ENCODE measurements around the gene DHRS7B. TPM values are rescaled to one million over a fixed set of nuclear protein-coding genes. Genes with fewer than 3 reads are reported as not detected.
A peak's percentile ranks its signal among the peaks of the same experiment; 100 is the strongest.

The DHRS7B gene
- total and polyA plus RNA-seq, 2 of the 13 experiments (the other 11 are each of a cell fraction or from before 2014, with no cell fraction given) = 20.0 to 35.8 TPM

GRCh38 chr17:21214777-21215541 lies 88.2 kb downstream of the DHRS7B start (continued):
- TF ChIP-seq, protein P1, sequence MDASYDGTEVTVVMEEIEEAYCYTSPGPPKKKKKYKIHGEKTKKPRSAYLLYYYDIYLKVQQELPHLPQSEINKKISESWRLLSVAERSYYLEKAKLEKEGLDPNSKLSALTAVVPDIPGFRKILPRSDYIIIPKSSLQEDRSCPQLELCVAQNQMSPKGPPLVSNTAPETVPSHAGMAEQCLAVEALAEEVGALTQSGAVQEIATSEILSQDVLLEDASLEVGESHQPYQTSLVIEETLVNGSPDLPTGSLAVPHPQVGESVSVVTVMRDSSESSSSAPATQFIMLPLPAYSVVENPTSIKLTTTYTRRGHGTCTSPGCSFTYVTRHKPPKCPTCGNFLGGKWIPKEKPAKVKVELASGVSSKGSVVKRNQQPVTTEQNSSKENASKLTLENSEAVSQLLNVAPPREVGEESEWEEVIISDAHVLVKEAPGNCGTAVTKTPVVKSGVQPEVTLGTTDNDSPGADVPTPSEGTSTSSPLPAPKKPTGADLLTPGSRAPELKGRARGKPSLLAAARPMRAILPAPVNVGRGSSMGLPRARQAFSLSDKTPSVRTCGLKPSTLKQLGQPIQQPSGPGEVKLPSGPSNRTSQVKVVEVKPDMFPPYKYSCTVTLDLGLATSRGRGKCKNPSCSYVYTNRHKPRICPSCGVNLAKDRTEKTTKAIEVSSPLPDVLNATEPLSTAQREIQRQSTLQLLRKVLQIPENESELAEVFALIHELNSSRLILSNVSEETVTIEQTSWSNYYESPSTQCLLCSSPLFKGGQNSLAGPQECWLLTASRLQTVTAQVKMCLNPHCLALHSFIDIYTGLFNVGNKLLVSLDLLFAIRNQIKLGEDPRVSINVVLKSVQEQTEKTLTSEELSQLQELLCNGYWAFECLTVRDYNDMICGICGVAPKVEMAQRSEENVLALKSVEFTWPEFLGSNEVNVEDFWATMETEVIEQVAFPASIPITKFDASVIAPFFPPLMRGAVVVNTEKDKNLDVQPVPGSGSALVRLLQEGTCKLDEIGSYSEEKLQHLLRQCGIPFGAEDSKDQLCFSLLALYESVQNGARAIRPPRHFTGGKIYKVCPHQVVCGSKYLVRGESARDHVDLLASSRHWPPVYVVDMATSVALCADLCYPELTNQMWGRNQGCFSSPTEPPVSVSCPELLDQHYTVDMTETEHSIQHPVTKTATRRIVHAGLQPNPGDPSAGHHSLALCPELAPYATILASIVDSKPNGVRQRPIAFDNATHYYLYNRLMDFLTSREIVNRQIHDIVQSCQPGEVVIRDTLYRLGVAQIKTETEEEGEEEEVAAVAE (CRISPR knock-in tag; IDR thresholded peaks at IDR 0.05; ENCODE audit: borderline replicate concordance) = no peak
- TF ChIP-seq XBP1 (CRISPR knock-in tag; IDR thresholded peaks at IDR 0.05) = no peak
- TF ChIP-seq ZSCAN29 (CRISPR knock-in tag; conservative IDR thresholded peaks at IDR 0.05) = no peak
- TF ChIP-seq ZNF766 (CRISPR knock-in tag; IDR thresholded peaks at IDR 0.05; ENCODE audit: borderline replicate concordance) = no peak
- TF ChIP-seq ARID3A (IDR thresholded peaks at IDR 0.05; ENCODE audit: low read depth, low read length) = no peak
- TF ChIP-seq ZNF256 (CRISPR knock-in tag; conservative IDR thresholded peaks at IDR 0.05) = no peak
- TF ChIP-seq ZNF331 (CRISPR knock-in tag; IDR thresholded peaks at IDR 0.05) = no peak
- no peak for TF ChIP-seq MXI1 (IDR thresholded peaks at IDR 0.05; ENCODE audit: borderline replicate concordance, low read depth, low read length)
- TF ChIP-seq HMGA1 (CRISPR knock-in tag; conservative IDR thresholded peaks at IDR 0.05) = no peak
- TF ChIP-seq ZFP36L1 (CRISPR knock-in tag; IDR thresholded peaks at IDR 0.05) = no peak
- no peak for TF ChIP-seq ZBTB40 (IDR thresholded peaks at IDR 0.05)
- TF ChIP-seq ZBTB40 (CRISPR knock-in tag; IDR thresholded peaks at IDR 0.05) = no peak
- no peak for TF ChIP-seq HMG20B (CRISPR knock-in tag; conservative IDR thresholded peaks at IDR 0.05)
- peak; percentile 8 for TF ChIP-seq SKI (IDR thresholded peaks at IDR 0.05; ENCODE audit: partially characterized antibody)
- TF ChIP-seq ZNF326 (CRISPR knock-in tag; IDR thresholded peaks at IDR 0.05; ENCODE audit: borderline replicate concordance) = no peak
